ENCODE results near the gene DHDDS. TPM values are rescaled to one million over a fixed set of nuclear protein-coding genes. Genes with fewer than 3 reads are reported as not detected.

The DHDDS gene
- polyA plus RNA-seq, 1 donor, result 20.6 TPM

DNA sequence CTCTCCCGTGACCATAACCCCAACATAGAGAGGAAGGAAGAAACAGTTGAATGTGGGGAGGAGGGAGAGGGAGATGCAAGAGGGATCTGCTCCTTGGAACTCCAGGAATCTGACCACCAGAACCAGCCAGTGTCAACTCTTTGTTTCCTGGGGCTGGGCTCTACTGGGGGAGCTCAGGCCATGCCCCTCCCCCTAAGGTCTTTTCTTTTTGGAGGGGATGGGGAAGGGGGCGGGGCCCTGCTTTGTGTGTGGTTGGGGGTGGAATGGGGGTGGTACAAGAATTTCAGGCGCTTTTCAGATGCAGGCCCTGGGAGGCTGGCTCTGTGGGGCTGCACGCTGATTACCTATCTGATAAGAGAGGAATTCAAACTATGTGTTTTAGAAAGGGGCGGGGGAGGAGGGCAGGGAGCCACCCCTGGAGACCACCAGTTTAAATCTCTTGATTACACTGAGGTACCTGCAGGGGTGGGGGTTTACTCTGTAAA lies 13.2 kb upstream of the DHDDS start:
- no peak for DNase-seq

DNA sequence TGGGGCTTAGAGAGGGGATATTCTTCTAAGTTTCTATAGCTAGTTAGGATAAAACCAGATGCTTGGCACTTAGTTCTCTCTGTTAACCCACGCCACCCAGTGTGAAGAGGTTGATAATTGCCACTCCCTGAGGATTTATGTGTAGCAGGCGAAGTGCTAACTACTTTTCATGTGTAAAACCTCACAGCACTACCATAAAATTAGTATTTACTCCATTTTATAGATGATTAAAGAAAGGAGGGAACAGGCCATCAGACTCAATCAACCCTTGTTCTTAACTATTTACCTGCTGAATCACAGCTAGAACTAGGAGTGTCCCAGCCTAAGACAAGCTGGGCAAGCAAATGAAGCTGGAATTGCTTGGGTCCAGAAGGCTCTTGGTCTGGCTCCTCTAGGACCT lies 12.6 kb upstream of the DHDDS start:
- DNase-seq, result no peak

DNA sequence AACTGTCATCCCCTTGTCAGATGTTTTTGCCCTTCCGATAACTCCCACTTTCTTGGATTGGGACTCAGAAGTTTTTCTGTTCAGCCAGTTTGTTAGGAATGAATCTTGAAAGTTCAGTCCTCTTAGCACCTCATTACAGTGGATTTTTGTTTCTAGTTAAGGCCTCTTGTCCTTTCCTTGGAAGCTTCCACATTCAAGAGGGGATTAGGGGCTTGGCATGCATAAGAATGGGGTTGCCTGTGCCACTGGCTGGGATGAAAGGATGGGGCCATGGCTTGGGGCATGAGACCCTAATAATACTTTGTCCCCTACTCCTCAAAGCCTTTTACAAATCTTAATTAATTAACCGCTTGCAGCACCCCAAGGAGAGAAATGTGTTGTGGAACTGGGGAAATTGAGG lies 2.4 kb upstream of the DHDDS start:
- DNase-seq, result no peak

DNA sequence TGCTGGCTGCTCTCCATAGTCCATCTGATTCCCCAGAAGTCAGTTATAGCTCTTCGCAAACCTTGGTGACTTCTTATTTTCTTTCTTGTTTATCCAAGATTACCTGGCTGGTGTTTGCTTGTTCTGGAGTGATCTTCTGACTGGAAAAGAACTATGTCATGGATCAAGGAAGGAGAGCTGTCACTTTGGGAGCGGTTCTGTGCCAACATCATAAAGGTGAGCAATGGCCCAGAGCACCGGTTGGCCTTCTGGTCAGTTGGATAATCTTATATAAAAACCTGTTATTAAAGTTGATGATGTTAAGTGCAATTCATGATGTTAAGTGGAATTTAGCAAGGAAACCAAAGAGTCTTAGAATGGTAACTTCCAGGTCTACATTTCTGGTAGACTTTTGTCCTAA lies 672 bp downstream of the DHDDS start:
- DNase-seq, result no peak

DNA sequence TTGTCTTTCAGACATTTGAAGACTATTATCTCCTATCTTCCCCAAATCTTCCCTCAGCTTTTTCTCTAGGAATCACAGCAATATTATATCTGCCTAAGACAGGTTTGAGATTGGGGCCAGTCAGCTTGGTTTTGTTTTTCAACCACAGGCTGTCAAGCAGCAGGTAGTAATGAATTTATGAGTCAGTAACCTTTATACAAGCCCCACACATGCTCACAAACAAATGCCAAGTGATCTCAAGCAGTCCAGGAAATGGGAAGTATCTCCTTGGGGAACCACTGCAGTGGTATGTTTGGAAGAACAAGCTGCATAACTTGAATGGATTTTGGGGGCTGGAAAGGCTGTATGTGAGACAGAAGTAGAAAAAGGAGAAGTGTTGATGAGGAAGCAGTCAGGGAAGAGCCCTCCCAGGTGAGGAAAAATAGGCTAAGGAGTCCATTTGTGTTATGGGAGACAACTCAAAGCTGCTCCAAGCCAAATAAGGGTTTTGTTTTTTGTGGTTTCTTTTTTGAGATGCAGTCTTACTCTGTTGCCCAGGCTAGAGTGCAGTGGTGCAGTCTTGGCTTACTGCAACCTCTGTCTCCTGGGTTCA lies 2.1 kb downstream of the DHDDS start:
- DNase-seq, result no peak

DNA sequence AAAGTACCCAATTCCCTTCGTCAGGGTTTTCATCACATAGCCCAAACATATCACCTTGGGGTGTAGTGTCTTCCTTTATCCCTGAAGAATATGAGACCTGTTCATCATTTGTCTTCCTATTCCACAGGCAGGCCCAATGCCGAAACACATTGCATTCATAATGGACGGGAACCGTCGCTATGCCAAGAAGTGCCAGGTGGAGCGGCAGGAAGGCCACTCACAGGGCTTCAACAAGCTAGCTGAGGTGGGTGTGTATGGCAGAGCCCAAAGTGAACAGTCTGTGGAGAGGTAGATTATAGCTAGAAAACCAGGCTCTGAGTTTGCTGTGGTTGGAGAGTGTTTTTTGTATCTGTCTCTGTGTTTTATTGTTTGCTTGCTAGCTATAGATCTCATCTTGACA lies 5.9 kb downstream of the DHDDS start:
- DNase-seq, result no peak

DNA sequence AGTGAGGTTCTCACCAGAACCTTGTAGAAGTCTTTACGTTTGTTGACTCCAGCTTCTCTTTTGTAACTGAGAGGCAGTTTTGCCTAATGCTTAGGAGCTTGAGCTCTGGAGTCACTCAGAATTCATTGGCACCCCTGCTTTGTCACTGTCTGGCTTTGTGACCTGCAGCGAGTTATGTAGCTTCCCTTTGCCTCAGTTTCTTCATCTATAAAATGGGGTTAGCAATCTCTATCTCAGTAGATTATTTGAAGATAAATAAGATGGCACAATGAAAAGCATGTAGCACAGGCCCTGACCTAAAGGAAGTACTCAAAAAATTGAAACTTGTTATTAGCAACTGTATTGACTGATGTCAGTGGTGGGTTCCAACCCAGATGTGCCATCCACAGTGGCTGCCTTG lies 8.1 kb downstream of the DHDDS start:
- no peak for DNase-seq

DNA sequence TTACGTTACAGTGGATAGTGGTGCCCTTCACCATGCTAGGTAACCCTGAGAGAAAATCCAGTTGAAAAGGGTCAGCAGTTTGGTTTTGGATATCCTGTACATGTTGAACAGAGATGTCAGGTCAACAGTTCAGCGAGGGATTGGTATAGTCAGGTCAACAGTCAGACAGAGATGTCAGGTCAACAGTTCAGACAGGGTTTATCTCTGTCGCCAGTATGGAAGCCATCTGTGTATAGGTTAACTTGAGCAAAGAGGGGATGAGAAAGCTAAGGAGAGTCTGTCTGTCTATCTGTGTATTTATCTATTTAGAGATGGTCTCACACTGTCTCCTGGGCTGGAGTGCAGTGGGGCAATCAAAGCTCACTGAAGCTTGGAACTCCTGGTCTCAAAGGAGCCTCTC lies 17.7 kb downstream of the DHDDS start:
- DNase-seq, result no peak

DNA sequence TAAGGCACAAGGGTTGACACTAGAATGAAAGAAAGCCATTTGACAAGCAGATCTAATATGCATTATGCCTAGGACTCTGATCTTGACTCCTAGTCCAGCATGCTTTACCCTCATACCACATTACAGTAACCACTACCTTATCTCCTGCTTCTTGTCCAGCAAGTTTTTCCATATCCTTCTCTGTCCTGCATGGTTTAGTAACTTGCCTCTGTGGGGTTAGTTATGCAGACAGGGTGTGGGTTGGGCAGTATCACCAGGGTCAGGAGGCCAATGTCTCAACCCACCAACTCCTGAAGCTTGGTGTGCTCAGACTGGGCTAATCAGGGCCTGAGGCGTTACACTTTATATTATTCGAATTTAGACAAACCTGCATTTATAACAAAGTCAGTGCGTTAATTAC lies 18.8 kb downstream of the DHDDS start:
- no peak for DNase-seq

DNA sequence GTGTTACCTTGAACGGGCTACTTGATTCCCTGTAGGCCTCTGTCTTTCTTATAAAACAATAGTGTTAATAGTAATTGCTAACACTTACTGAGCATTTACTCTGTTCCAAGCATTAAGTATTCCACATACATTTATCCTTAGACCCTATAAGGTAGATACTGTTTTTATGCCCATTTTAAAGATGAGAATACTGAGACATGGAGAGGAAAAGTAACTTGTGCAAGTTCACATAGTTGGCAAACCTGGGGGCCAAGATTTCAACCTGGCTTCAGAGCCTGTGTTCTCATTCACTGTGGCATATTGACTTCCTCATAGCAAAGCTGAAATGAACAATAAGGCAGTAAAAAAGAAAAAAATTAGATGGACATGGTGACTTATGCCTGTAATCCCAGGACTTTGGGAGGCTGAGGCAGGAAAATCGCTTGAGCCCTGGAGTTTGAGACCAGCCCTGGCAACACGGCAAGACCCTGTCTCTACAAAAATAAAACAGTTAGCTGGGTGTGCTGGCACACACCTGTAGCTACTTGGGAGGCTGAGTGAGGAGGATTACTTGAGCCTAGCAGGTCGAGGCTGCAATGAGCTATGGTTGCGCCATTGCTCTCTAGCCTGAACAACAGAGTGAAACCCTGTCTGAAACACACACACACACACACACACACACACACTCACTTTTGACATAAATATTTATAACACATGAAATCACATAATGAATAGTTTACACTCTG lies 20.5 kb downstream of the DHDDS start:
- DNase-seq, result no peak

DNA sequence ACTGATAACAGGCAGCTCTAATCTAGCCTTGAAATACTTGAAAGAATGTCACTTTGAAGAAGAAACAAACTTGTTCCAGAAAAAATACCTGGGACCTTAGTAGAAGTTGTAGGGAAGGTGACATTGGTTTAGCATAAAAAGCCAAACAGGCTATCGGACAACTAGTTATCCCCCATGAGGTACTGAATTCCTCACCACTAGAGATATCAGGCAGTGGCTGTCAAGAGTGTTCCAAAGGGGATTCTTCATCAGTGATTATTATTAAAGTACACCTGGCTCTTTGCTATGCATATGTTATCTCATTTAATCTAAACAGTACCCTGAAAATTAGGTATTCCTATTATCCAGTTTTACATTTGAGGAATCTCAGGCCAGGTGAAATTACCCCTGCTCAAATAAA lies 27.0 kb downstream of the DHDDS start:
- no peak for DNase-seq

DNA sequence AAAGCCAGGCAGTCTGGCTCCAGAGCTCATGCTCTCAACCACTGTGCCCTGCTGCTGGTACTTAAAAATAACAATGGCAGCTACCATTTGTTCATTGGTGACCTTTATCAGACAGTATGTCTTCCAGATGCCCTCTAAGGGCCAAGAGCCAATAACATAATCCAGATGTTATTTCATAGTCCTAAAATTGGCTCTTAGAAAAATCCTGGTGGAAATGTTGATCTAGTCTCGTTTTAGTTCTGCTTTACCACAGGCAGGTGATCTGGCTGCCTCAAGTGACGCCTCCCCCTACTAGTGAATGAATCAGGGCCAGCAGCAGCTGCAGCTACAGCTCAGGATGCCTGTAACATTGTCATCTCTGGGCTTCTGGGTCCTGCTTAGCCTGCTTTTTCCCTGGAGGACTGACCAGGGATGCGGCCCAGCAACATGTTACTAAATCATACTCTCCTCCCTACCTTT lies 27.5 kb downstream of the DHDDS start:
- DNase-seq, result no peak

DNA sequence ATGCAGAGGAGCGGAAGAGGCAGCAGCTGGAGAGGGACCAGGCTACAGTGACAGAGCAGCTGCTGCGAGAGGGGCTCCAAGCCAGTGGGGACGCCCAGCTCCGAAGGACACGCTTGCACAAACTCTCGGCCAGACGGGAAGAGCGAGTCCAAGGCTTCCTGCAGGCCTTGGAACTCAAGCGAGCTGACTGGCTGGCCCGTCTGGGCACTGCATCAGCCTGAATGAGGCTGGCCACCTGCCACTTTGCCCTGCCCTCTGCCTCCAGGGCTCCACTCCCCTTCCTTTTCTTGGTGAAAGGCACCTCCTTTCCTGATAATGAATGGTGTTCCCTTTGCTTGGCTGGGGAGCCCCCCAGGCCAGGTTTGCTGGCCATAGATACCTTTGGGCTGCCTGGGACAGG lies 36.8 kb downstream of the DHDDS start:
- DNase-seq, result peak; percentile 26

DNA sequence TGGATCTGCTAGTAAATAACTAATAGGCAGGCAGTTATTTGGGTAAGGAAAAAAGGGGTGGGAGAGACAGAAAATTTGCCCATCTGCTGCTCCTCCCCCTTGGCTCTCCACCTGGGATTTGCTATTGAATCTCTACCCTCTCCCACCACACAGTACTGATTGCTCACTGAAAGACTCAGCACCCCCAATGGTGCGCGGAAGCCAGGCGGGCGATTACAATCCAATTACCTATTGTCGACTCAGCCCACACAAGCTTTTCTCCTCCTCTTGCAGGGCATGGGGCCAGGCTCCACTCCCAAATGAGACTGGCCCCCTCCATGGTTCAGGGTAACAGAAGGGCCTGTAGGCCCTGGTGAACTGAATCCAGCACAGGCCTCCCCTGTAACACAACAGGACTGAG lies 37.4 kb downstream of the DHDDS start:
- no peak for DNase-seq

DNA sequence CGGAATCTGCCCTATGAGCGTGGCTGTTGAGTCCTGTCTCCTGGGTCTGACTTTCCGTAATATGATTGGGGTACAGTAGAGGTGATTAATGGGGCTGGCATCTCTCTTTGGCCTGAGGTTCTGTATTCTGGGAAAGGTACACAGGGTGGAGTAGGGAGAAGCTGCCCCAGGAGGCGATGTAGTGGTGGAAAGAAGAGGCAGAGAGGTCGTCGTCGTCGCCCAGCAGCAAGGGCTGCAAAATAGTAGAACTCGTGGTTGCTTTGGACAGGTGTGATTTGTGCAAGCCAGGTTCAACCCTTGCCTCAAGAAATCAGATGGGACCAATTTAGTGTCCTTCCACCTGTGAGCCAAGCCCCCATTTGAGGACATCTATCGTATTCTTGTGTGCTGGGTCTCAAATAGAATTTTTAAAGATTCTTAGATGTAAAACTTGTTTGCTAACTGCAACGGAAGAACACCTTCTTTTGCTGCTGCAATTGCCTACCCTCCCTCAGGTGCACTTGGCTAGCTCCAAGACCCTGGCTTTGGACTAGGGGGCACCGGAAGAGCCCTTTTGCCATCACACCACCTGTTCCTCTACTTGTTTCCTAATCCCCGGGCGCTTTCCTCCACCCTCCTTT lies 38.9 kb downstream of the DHDDS start:
- no peak for DNase-seq

DNA sequence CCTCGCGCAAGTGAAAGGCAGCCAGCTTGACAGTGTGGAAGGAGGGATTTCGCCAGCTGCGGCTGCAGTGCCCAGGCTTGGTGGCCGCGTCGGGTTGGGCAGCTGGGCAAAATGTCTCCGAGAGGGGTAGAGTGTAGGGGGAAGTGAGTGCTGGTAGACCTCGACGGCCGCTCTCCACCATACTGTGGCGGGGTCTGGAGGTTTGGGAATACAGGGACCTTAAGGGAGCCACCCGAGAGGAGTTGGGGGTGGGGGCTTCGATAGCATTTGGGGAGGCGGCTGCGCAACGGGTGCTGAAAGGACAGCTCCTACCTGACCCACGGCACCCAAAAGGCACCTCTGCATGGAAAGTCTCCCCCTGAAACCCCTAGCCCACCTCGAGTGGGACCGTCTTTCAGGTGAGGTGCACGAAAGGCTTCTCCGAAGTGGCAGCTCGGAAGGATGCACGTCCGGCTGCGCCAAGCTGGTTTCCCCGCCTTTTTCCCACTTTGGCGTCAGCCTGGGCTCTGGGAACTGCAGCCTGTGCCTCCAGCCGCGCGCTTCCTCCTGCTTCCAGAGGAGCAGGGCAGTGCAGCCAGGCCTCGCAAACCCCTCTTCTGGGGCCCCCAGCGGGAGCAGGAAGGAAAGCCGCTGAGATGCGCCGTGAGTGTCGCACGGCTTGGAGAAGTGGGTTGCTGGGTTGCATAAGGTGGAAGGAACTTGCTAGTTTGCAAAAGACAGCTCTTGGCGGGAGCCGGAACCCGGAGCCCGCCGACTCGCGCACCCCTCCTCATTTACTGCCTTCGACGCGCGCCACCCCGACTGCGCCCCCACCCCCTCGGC lies 39.6 kb downstream of the DHDDS start:
- peak; percentile 76 for DNase-seq

DNA sequence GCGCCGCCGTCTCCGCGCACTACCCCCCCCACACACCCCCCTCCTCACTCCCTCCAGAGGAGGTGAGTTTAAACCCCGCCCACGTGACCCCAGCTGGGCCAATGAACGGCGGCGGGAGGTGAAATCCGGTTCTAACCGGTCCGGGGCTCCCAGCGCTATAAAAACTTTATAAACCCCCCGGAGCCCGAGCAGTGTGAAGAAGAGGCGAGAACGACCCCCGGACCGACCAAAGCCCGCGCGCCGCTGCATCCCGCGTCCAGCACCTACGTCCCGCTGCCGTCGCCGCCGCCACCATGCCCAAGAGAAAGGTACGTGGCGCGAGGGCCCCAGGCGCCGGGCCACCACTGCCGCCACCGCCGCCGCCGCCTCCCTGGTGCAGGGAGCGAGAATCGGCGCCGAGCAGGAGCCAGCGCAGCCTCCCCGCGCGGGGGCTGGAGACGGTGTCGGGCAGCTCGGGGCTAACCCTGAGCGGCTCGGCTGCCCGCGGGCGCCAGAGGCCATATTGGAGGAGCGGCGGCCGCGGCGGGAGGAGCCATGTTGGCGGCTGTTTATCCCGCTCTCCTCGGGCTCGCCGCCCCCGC lies 40.3 kb downstream of the DHDDS start, which contains the start of gene HMGN2:
Gene HMGN2 (plus strand): TSS at position 121 of the 581 bp plus-strand sequence. CDS start 173 bp downstream, at position 294.
- peak; percentile 93 for DNase-seq

DNA sequence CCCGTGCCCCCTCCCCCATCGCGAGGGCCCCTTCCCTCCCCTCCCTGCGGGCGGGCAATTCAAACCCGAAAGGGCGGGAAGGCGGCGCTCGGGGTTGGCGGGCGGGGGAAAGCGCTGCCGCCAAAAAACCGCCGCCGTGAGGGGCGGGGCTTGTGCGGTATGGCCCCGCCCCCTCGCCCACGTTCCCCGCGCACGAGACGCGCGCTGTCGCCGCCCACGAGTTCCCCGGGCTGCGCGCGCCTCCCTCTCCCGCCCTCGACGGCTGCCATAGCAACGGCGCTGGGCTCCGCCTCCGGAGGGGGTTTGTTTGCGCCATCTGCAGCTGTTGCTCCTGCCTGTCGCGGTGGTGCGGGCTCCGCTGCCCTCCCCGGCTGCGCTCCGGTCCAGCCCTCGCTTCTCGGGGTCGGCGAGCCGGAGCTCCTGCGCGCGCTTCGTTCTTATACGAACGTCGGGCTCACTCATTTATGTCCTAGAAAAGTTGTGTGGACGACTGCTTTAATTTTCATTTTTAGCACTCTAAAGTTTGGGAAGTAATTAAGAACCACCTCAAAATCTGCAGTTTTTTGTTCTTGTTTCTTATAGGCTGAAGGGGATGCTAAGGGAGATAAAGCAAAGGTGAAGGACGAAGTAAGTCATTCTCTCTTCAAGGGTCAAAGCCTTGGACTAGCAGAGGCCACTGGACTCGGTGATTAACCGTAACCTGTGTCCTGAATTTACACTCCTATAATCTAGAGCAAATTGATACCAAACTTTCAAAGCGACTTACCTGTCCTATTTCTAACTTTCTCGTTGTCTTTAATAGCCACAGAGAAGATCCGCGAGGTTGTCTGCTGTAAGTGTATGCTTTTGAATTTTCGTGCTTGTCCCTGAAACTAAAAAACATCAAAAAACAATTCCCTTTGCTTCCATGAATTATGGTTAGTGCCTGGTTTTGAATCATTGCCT lies 41.1 kb downstream of the DHDDS start:
- DNase-seq, result peak; percentile 94

DNA sequence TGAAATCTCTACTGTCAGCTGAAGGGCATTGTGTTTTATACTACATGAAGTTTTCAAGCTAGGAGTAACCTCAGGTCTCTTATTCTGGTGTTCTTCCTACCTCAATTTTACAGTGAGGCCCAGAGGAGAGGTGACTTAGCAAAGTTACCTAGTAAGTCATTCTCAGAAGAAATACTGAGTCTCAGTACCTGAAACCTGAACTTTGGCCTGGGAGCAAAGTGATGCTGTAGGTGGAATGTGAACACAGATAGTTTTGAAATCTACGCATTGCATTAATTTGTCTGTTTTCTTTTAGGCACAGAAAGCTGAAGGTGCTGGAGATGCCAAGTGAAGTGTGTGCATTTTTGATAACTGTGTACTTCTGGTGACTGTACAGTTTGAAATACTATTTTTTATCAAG lies 42.7 kb downstream of the DHDDS start:
- no peak for DNase-seq

DNA sequence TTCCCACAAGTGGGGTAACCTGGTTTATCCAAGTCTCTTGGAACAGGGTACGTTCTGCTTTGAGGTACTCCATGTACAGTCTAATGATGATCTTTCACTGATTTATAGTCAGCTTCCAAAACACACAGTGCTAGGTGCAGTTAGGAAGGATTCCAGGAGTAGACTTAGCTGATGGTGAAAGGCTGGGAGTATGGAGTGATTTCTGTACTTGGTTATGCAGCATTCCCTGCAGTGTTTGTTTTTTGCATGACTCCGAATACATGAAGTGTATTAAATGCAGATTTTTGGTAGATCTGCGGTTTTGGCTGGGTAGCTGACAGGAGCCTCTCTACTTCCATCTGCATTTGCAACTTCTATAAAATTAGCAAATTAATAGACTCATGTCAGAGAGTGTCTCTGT lies 43.9 kb downstream of the DHDDS start:
- no peak for DNase-seq

DNA sequence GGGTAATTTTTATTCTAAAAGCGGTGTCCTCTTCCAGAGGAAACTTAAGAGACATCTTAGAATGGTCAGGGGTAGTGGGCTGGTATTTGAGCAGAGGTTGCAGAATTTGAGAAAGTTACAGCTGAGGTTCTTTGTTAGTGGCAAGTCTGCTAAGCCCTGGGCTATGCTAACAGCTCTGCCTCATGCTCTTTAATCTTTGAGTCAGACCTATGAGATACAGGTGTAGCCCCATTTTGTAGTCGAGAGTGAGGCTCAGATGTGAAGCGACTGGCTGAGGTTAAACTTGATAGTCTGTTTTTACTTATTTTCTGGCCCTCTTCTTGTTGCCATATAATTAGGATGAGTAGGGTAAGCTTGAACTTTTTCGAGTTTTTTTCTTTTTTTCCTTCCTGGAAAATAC lies 44.8 kb downstream of the DHDDS start:
- DNase-seq, result no peak

All from hindlimb muscle (tissue), 1 donor.